H1 (cell line): ENCODE measurements around the gene ZNF85. TPM values are rescaled to one million over a fixed set of nuclear protein-coding genes. Genes with fewer than 3 reads are reported as not detected.

ENCODE experiments used
- CTCF ChIA-PET: fragments of 300-600 bp; sonication (Branson Sonifier 250); formaldehyde crosslinking; loops from one replicate; lab custom pipeline; 2021; ENCODE audit not compliant: partially characterized antibody; lab: Charles Lee
- POLR2A ChIA-PET: fragments of 300-600 bp; sonication (Branson Sonifier 250); formaldehyde crosslinking; loops from one replicate; lab custom pipeline; 2021; ENCODE audit warnings: inconsistent platforms; ENCODE audit not compliant: partially characterized antibody; lab: Charles Lee
- DNase-seq, 2 experiments: peaks; one replicate each; pipeline versions ENCODE4 v3.0.0 to v3.0.0-alpha.2; 2010 to 2022; ENCODE audit warnings: low spot score in 2 of 2, low read depth in 1 of 2, mixed read lengths in 1 of 2
- FAIRE-seq: peaks from 2 replicates; lab custom pipeline; 2011; peaks lifted over from hg19 to GRCh38; lab: Jason Lieb, UNC
- H2AFZ ChIP-seq: 2 replicates; pipeline ENCODE4 v1.8.1; 2012; ENCODE audit warnings: low read length, inconsistent platforms
- H2AK5ac ChIP-seq: 2 replicates; pipeline ENCODE4 v1.6.1; 2013; ENCODE audit warnings: low read depth, low read length
- H2BK120ac ChIP-seq: replicated peaks from 2 replicates; pipeline ENCODE3; 2013; ENCODE audit warnings: low read depth, low read length, inconsistent platforms
- H2BK12ac ChIP-seq: 2 replicates; pipeline ENCODE4 v1.6.1; 2013; ENCODE audit warnings: low read depth, low read length
- H2BK15ac ChIP-seq: 2 replicates; pipeline ENCODE4 v1.6.1; 2013; ENCODE audit warnings: low read length
- H2BK20ac ChIP-seq: 2 replicates; pipeline ENCODE4 v1.6.1; 2013; ENCODE audit warnings: low read length
- H2BK5ac ChIP-seq: 2 replicates; pipeline ENCODE4 v1.6.1; 2013; ENCODE audit warnings: low read depth, low read length
- H3K14ac ChIP-seq: 2 replicates; pipeline ENCODE4 v1.6.1; 2013; ENCODE audit warnings: inconsistent platforms; ENCODE audit not compliant: insufficient read length
- H3K18ac ChIP-seq: 2 replicates; pipeline ENCODE4 v1.6.1; 2013; ENCODE audit warnings: low read length; ENCODE audit errors: extremely low read depth
- H3K23ac ChIP-seq: 2 replicates; pipeline ENCODE4 v1.6.1; 2013; ENCODE audit warnings: inconsistent platforms; ENCODE audit not compliant: insufficient read length
- H3K23me2 ChIP-seq: 2 replicates; pipeline ENCODE4 v1.6.1; 2013; ENCODE audit warnings: low read depth, low read length
- H3K27ac ChIP-seq: 2 replicates; pipeline ENCODE4 v1.6.1; 2011; ENCODE audit warnings: low read depth, low read length, inconsistent platforms
- H3K27me3 ChIP-seq, 4 experiments: replicated peaks in 1 of 4; 1 replicate in 1 of 4; 2 replicates in 3 of 4; pipeline versions ENCODE4 v1.6.1 to v1.8.1; 2011 to 2013; ENCODE audit warnings: low read length in 3 of 4, mild to moderate bottlenecking in 3 of 4, inconsistent platforms in 2 of 4, mixed read lengths in 2 of 4, moderate library complexity in 1 of 4; ENCODE audit not compliant: control insufficient read depth in 3 of 4, insufficient read depth in 3 of 4; ENCODE audit errors: extremely low read depth in 1 of 4
- H3K36me3 ChIP-seq, 4 experiments: 2 replicates each; pipeline versions ENCODE4 v1.6.1 to v1.8.1; 2011 to 2013; ENCODE audit warnings: mild to moderate bottlenecking in 4 of 4, low read length in 3 of 4, moderate library complexity in 2 of 4, control low read depth in 1 of 4, inconsistent platforms in 1 of 4; ENCODE audit not compliant: insufficient read depth in 4 of 4, control insufficient read depth in 2 of 4
- H3K4ac ChIP-seq: replicated peaks from 2 replicates; pipeline ENCODE3; 2013; ENCODE audit warnings: low read length, low read depth, mixed read lengths, inconsistent platforms; ENCODE audit not compliant: insufficient read length
- H3K4me1 ChIP-seq, 4 experiments: replicated peaks in 1 of 4; 1 replicate in 1 of 4; 2 replicates in 3 of 4; pipeline versions ENCODE4 v1.6.1 to v1.8.1; 2011 to 2013; ENCODE audit warnings: low read length in 3 of 4, inconsistent platforms in 2 of 4, mixed read lengths in 1 of 4; ENCODE audit not compliant: insufficient read depth in 4 of 4, control insufficient read depth in 3 of 4
- H3K4me2 ChIP-seq, 2 experiments: 2 replicates each; pipeline versions ENCODE4 v1.6.1 to v1.8.1; 2011 to 2013; ENCODE audit warnings: low read depth in 2 of 2, low read length in 2 of 2, control low read depth in 1 of 2, inconsistent platforms in 1 of 2, mild to moderate bottlenecking in 1 of 2; ENCODE audit not compliant: insufficient read depth in 1 of 2
- H3K4me3 ChIP-seq, 4 experiments: fragments of 200-600, 300-600 bp in 1 of 4; sonication (generic), shearing (Covaris generic), sonication (Bioruptor Twin) in 1 of 4; 2 replicates each; pipeline versions ENCODE4 v1.5.1 to v1.8.1; 2011 to 2016; ENCODE audit warnings: low read length in 4 of 4, low read depth in 3 of 4, control low read depth in 2 of 4, inconsistent platforms in 2 of 4, mild to moderate bottlenecking in 2 of 4, mixed read lengths in 1 of 4, moderate library complexity in 1 of 4; ENCODE audit not compliant: insufficient read depth in 2 of 4; ENCODE audit errors: extremely low read depth in 1 of 4
- H3K56ac ChIP-seq: replicated peaks from 2 replicates; pipeline ENCODE3; 2013; ENCODE audit warnings: low read depth, mild to moderate bottlenecking, mixed read lengths, low read length, inconsistent platforms; ENCODE audit not compliant: insufficient read length
- H3K79me1 ChIP-seq: 2 replicates; pipeline ENCODE4 v1.6.1; 2013; ENCODE audit warnings: low read depth, low read length, control low read depth
- H3K79me2 ChIP-seq, 2 experiments: 2 replicates each; pipeline versions ENCODE4 v1.6.1 to v1.8.1; 2012 to 2013; ENCODE audit warnings: low read length in 2 of 2, mild to moderate bottlenecking in 2 of 2, inconsistent platforms in 1 of 2; ENCODE audit not compliant: insufficient read depth in 2 of 2, control insufficient read depth in 1 of 2
- H3K9ac ChIP-seq, 4 experiments: replicated peaks in 1 of 4; 1 replicate in 1 of 4; 2 replicates in 3 of 4; pipeline versions ENCODE4 v1.6.1 to v1.8.1; 2011 to 2013; ENCODE audit warnings: low read depth in 3 of 4, low read length in 3 of 4, control low read depth in 2 of 4, mild to moderate bottlenecking in 2 of 4, moderate library complexity in 2 of 4, inconsistent platforms in 1 of 4; ENCODE audit errors: extremely low read depth in 1 of 4
- H3K9me3 ChIP-seq, 2 experiments: 2 replicates each; pipeline versions ENCODE4 v1.6.1 to v1.8.1; 2012 to 2013; ENCODE audit warnings: mild to moderate bottlenecking in 2 of 2, moderate library complexity in 2 of 2, control low read depth in 1 of 2, inconsistent platforms in 1 of 2, low read depth in 1 of 2, low read length in 1 of 2, mixed read lengths in 1 of 2; ENCODE audit not compliant: insufficient read depth in 2 of 2
- H4K20me1 ChIP-seq, 2 experiments: replicated peaks in 1 of 2; 2 replicates each; pipeline versions ENCODE3 to v1.8.1; 2011 to 2013; ENCODE audit warnings: inconsistent platforms in 2 of 2, low read length in 2 of 2, mild to moderate bottlenecking in 1 of 2; ENCODE audit not compliant: insufficient read depth in 2 of 2, control insufficient read depth in 1 of 2
- H4K5ac ChIP-seq: 2 replicates; pipeline ENCODE4 v1.6.1; 2013; ENCODE audit warnings: low read length, low read depth, mixed read lengths, inconsistent platforms; ENCODE audit not compliant: insufficient read length
- H4K8ac ChIP-seq: 2 replicates; pipeline ENCODE4 v1.8.0; 2013; ENCODE audit warnings: mild to moderate bottlenecking, moderate library complexity, low read length, inconsistent platforms; ENCODE audit not compliant: insufficient read depth; ENCODE audit errors: extremely low read depth
- H4K91ac ChIP-seq: replicated peaks from 2 replicates; pipeline ENCODE3; 2013; ENCODE audit warnings: low read length, mixed read lengths, inconsistent platforms; ENCODE audit not compliant: insufficient read length
- ASH2L ChIP-seq: fragments of 200-600, 300-600 bp; sonication (generic); IDR thresholded peaks from one replicate; pipeline ENCODE4 v1.7.1; 2017; ENCODE audit warnings: low read length
- BRCA1 ChIP-seq: IDR thresholded peaks from 2 replicates; pipeline ENCODE4 v1.6.1; 2012; ENCODE audit warnings: low read depth, low read length, improper control_type of control experiment
- CTBP2 ChIP-seq: IDR thresholded peaks from 2 replicates; pipeline ENCODE4 v1.7.0; 2011; ENCODE audit warnings: borderline replicate concordance, mild to moderate bottlenecking, moderate library complexity, mixed read lengths, low read length; ENCODE audit not compliant: insufficient read depth, insufficient read length
- EGR1 ChIP-seq: IDR thresholded peaks from 2 replicates; pipeline ENCODE4 v1.6.1; 2011; ENCODE audit warnings: low read depth, low read length, borderline replicate concordance
- EP300 ChIP-seq, 2 experiments: IDR thresholded peaks; 1 replicate in 1 of 2; 2 replicates in 1 of 2; pipeline ENCODE4 v1.6.1; 2011 to 2012; ENCODE audit warnings: low read depth in 2 of 2, low read length in 2 of 2, mild to moderate bottlenecking in 2 of 2, borderline replicate concordance in 1 of 2, inconsistent platforms in 1 of 2, moderate library complexity in 1 of 2
- FOSL1 ChIP-seq: IDR thresholded peaks from 2 replicates; pipeline ENCODE4 v1.6.1; 2011; ENCODE audit warnings: mild to moderate bottlenecking, low read depth, low read length, moderate library complexity; ENCODE audit not compliant: insufficient read depth
- KDM4A ChIP-seq: IDR thresholded peaks from one replicate; pipeline ENCODE4 v1.7.1; 2012; ENCODE audit warnings: low read depth, mild to moderate bottlenecking, moderate library complexity, low read length, inconsistent platforms; ENCODE audit not compliant: severe bottlenecking
- PHF8 ChIP-seq: fragments of 200-600 bp; sonication (generic); conservative IDR thresholded peaks from 2 replicates; pipeline ENCODE4 v1.7.1; 2012; ENCODE audit warnings: low read depth, mild to moderate bottlenecking, inconsistent platforms, low read length, moderate library complexity
- POLR2A ChIP-seq, 2 experiments: IDR thresholded peaks; 1 replicate in 1 of 2; 2 replicates in 1 of 2; pipeline ENCODE4 v1.6.1; 2011; ENCODE audit warnings: low read depth in 2 of 2, low read length in 2 of 2, mild to moderate bottlenecking in 2 of 2; ENCODE audit errors: control extremely low read depth in 1 of 2
- POLR2AphosphoS5 ChIP-seq: IDR thresholded peaks from 2 replicates; pipeline ENCODE4 v1.6.1; 2011; ENCODE audit warnings: low read depth, low read length
- POU5F1 ChIP-seq: IDR thresholded peaks from 2 replicates; pipeline ENCODE4 v1.6.1; 2011; ENCODE audit warnings: low read depth, mild to moderate bottlenecking, low read length, moderate library complexity
- RNF2 ChIP-seq: fragments of 200-900, 300-1000 bp; sonication (generic); IDR thresholded peaks from 2 replicates; pipeline ENCODE4 v1.7.1; 2016; ENCODE audit warnings: borderline replicate concordance, low read depth, mild to moderate bottlenecking, antibody characterized with exemption, low read length; ENCODE audit not compliant: poor library complexity, severe bottlenecking; ENCODE audit errors: missing control alignments
- RXRA ChIP-seq: IDR thresholded peaks from 2 replicates; pipeline ENCODE4 v1.6.1; 2011; ENCODE audit warnings: low read depth, mild to moderate bottlenecking, low read length, moderate library complexity; ENCODE audit not compliant: insufficient read depth
- SIRT6 ChIP-seq: IDR thresholded peaks from one replicate; pipeline ENCODE4 v1.7.1; 2012; ENCODE audit warnings: low read length, inconsistent platforms
- WGBS, 2 experiments: shearing (Covaris generic) in 1 of 2; methylation state at CpG; one replicate each; pipeline versions ENCODE4 v1.1.6 to v1.1.7; 2013 to 2015; ENCODE audit warnings: low lambda C conversion rate in 2 of 2, mixed read lengths in 2 of 2, inconsistent platforms in 1 of 2, low coverage in 1 of 2, missing lambda C conversion rate in 1 of 2; ENCODE audit not compliant: insufficient replicate concordance in 2 of 2, insufficient coverage in 1 of 2, insufficient read length in 1 of 2; ENCODE audit errors: extremely low coverage in 1 of 2, missing lambda C conversion rate in 1 of 2; 5-methylcytosine and 5-hydroxymethylcytosine counted together
- polyA plus RNA-seq, 7 experiments: library from polyadenylated mRNA; depleted of rRNA in 3 of 7; stranded (reverse) in 5 of 7; unstranded in 2 of 7; fragments of >200 nt in 5 of 7; fragments of 200-250 nt in 2 of 7; gene quantifications; 1 replicate in 5 of 7; 2 replicates in 1 of 7; 4 replicates in 1 of 7; pipeline versions ENCODE4 v1.2.1 to v1.2.3, GENCODE V29; 2011 to 2013; ENCODE audit warnings: missing spikeins in 2 of 7, mixed read lengths in 2 of 7
- total RNA-seq: library from RNA; stranded (reverse); fragmentation: NEBNext Ultra II Directional; extraction: Animal tissue kit (Norgen Biotek cat#: 25700); gene quantifications from 2 replicates; pipeline ENCODE4 v1.2.1, GENCODE V29; 2021

The ZNF85 gene
- total and polyA plus RNA-seq, 2 of the 8 experiments (the other 6 are each of a cell fraction or from before 2014, with no cell fraction given), result 7.6 to 22.2 TPM

GRCh38 chr19:20969898-20970297 lies 46.8 kb downstream of the ZNF85 start:
- H2BK12ac ChIP-seq, result no peak overlapping the region
- ChIA-PET CTCF (interaction anchor here (0.6 to 0.9 kb wide), 3 partner anchors 26 to 514 kb away, joined by 3 to 11 read pairs (median 3); no protein-coding TSS in a partner anchor), POLR2A (interaction anchor here (0.8 kb wide), 1 partner anchor 30 kb away, joined by 5 read pairs; no protein-coding TSS in a partner anchor)
- no peaks in the 10 kb centered on the region for H3K79me2 ChIP-seq
- no peak overlapping the region for H2BK5ac ChIP-seq
- H3K27me3 ChIP-seq, result no peaks in the 10 kb centered on the region
- WGBS, 2 experiments, result 78% methylated on average over 3 of the region's 3 CpGs; no CpG with 5 or more reads in 1 of the 2 experiments
- DNase-seq (no peak), FAIRE-seq (no peak)
- H3K9me3 ChIP-seq, result no peaks in the 10 kb centered on the region
- no peak overlapping the region for H3K23ac ChIP-seq
- no peaks in the 10 kb centered on the region for H4K20me1 ChIP-seq
- no peaks in the 10 kb centered on the region for H3K79me1 ChIP-seq
- no peak overlapping the region for H2AFZ ChIP-seq
- H3K9ac ChIP-seq, result no peak overlapping the region
- no peak overlapping the region for H2BK15ac ChIP-seq
- H3K4me3 ChIP-seq, result no peak overlapping the region
- no peaks in the 10 kb centered on the region for H3K4me1 ChIP-seq
- H3K18ac ChIP-seq, result no peak overlapping the region
- no peak overlapping the region for H3K27ac ChIP-seq
- H3K56ac ChIP-seq, result no peak overlapping the region
- H4K91ac ChIP-seq, result no peak overlapping the region
- no peaks in the 10 kb centered on the region for H3K36me3 ChIP-seq
- H4K8ac ChIP-seq, result no peak overlapping the region
- H3K4me2 ChIP-seq, result no peak overlapping the region
- no peak overlapping the region for H2AK5ac ChIP-seq
- H4K5ac ChIP-seq, result no peak overlapping the region
- no peak overlapping the region for H2BK20ac ChIP-seq
- no peaks in the 10 kb centered on the region for H3K23me2 ChIP-seq
- H2BK120ac ChIP-seq, result no peak overlapping the region
- no peak overlapping the region for H3K14ac ChIP-seq
- no peak overlapping the region for H3K4ac ChIP-seq
- TF ChIP-seq FOSL1, result no peak
- no peak for TF ChIP-seq ASH2L
- TF ChIP-seq RNF2, result no peak
- no peak for TF ChIP-seq POLR2AphosphoS5
- TF ChIP-seq EP300 (IDR thresholded peaks at IDR 0.05; ENCODE audit: borderline replicate concordance in 1 of 2, low read depth in 2 of 2, low read length in 2 of 2), result no peak
- TF ChIP-seq EGR1, result no peak
- TF ChIP-seq RXRA, result no peak
- no peak for TF ChIP-seq PHF8
- no peak for TF ChIP-seq BRCA1
- no peak for TF ChIP-seq POLR2A (IDR thresholded peaks at IDR 0.05; ENCODE audit: control extremely low read depth in 1 of 2, low read depth in 2 of 2, low read length in 2 of 2)
- TF ChIP-seq POU5F1, result no peak
- TF ChIP-seq CTBP2, result no peak
- no peak for TF ChIP-seq KDM4A
- TF ChIP-seq SIRT6, result no peak
